Activated CD4-positive, alpha-beta memory T cell treated with anti-CD3 and anti-CD28 coated beads for 36 hours (primary cell): Measurements from ENCODE around the gene TM4SF5. TPM values are rescaled to one million over a fixed set of nuclear protein-coding genes. Genes with fewer than 3 reads are reported as not detected.
A peak's percentile ranks its signal among the peaks of the same experiment; 100 is the strongest.
"Not testable (repeated sequence)": the region's sequence is repeated elsewhere in the genome, so short reads cannot be mapped to it uniquely, and the experiment has no call there.

Experiments
- CTCF ChIA-PET: fragments of 350-600 bp; sonication (Branson Sonifier 250); formaldehyde crosslinking; loops from one replicate; lab custom pipeline; 2021; ENCODE audit warnings: antibody characterized with exemption, inconsistent platforms; lab: Charles Lee
- POLR2A ChIA-PET: fragments of 350-600 bp; sonication (Branson Sonifier 250); formaldehyde crosslinking; loops from one replicate; lab custom pipeline; 2021; ENCODE audit warnings: antibody characterized with exemption; lab: Charles Lee
- DNase-seq: peaks from one replicate; pipeline ENCODE4 v3.0.0-alpha.2; 2020
- H3K27ac Mint-ChIP-seq: one replicate; pipeline ENCODE4 v1.8.0; 2021; ENCODE audit warnings: mixed read lengths
- H3K27me3 Mint-ChIP-seq: one replicate; pipeline ENCODE4 v1.8.0; 2021; ENCODE audit warnings: mixed read lengths
- H3K36me3 Mint-ChIP-seq: one replicate; pipeline ENCODE4 v1.8.0; 2021; ENCODE audit warnings: mixed read lengths
- H3K4me1 Mint-ChIP-seq: one replicate; pipeline ENCODE4 v1.8.0; 2021; ENCODE audit warnings: low read depth, mixed read lengths
- H3K4me3 Mint-ChIP-seq: one replicate; pipeline ENCODE4 v1.8.0; 2021; ENCODE audit warnings: mild to moderate bottlenecking, mixed read lengths
- H3K9me3 Mint-ChIP-seq: one replicate; pipeline ENCODE4 v1.8.0; 2021; ENCODE audit warnings: mixed read lengths
- intact Hi-C: fragments of 100-400 bp; cut with micrococcal nuclease; formaldehyde crosslinking; loops from one replicate; pipeline ENCODE4 v1.15.1; 2023
- total RNA-seq, 2 experiments: library from RNA; stranded (reverse); gene quantifications; one replicate each; pipeline ENCODE4 v1.2.3, GENCODE V29; 2021

The TM4SF5 gene
- total RNA-seq, 2 experiments from 2014 or later: not detected

GRCh38 chr17:4815043-4815675 lies 43.5 kb downstream of the TM4SF5 start:
- no peak overlapping the region for H3K27ac Mint-ChIP-seq
- no peak for DNase-seq
- intact Hi-C loops: no loop called here
- H3K27me3 Mint-ChIP-seq: no peaks in the 10 kb centered on the region
- H3K9me3 Mint-ChIP-seq: no peaks in the 10 kb centered on the region
- H3K4me3 Mint-ChIP-seq: no peak overlapping the region
- CTCF ChIA-PET: no interaction called here
- peaks cover 3% of the 10 kb centered on the region for H3K36me3 Mint-ChIP-seq
- no peaks in the 10 kb centered on the region for H3K4me1 Mint-ChIP-seq
- POLR2A ChIA-PET: no interaction called here

GRCh38 chr17:4816826-4817225 lies 45.1 kb downstream of the TM4SF5 start:
- Mint-ChIP-seq H3K4me1 (no peaks in the 10 kb centered on the region), H3K4me3 (no peak overlapping the region), H3K27me3 (no peaks in the 10 kb centered on the region), H3K36me3 (no peaks in the 10 kb centered on the region), H3K27ac (no peak overlapping the region), H3K9me3 (no peaks in the 10 kb centered on the region)
- ChIA-PET POLR2A (no interaction called here), CTCF (no interaction called here)
- no peak for DNase-seq
- intact Hi-C loops: no loop called here

GRCh38 chr17:4818276-4818675 lies 46.6 kb downstream of the TM4SF5 start:
- Mint-ChIP-seq H3K27ac (no peak overlapping the region), H3K4me1 (no peaks in the 10 kb centered on the region), H3K4me3 (no peak overlapping the region), H3K27me3 (no peaks in the 10 kb centered on the region), H3K9me3 (no peaks in the 10 kb centered on the region), H3K36me3 (no peaks in the 10 kb centered on the region)
- POLR2A ChIA-PET: no interaction called here
- DNase-seq: no peak
- intact Hi-C loops: no loop called here
- CTCF ChIA-PET: no interaction called here

- ChIA-PET CTCF (no interaction called here), POLR2A (no interaction called here)
- Mint-ChIP-seq H3K4me3 (no peak overlapping the region), H3K4me1 (no peaks in the 10 kb centered on the region), H3K36me3 (no peaks in the 10 kb centered on the region), H3K27ac (no peak overlapping the region), H3K27me3 (no peaks in the 10 kb centered on the region), H3K9me3 (no peaks in the 10 kb centered on the region)
- intact Hi-C loops: no loop called here
- no peak for DNase-seq
Observed at GRCh38 chr17:4822835-4823234, 51.1 kb downstream of the TM4SF5 start.

GRCh38 chr17:4823373-4824089 lies 51.8 kb downstream of the TM4SF5 start:
- no peak overlapping the region for H3K4me3 Mint-ChIP-seq
- H3K36me3 Mint-ChIP-seq: no peaks in the 10 kb centered on the region
- ChIA-PET CTCF (interaction anchor here (0.7 kb wide), 1 partner anchor 34 kb away, joined by 5 read pairs; no protein-coding TSS in a partner anchor), POLR2A (no interaction called here)
- DNase-seq: no peak
- intact Hi-C loops: no loop called here
- no peaks in the 10 kb centered on the region for H3K27me3 Mint-ChIP-seq
- H3K9me3 Mint-ChIP-seq: no peaks in the 10 kb centered on the region
- no peak overlapping the region for H3K27ac Mint-ChIP-seq
- H3K4me1 Mint-ChIP-seq: no peaks in the 10 kb centered on the region

GRCh38 chr17:4827399-4827798 lies 55.7 kb downstream of the TM4SF5 start:
- Mint-ChIP-seq H3K9me3 (no peaks in the 10 kb centered on the region), H3K27me3 (no peaks in the 10 kb centered on the region), H3K27ac (no peak overlapping the region), H3K4me1 (no peaks in the 10 kb centered on the region), H3K36me3 (no peaks in the 10 kb centered on the region), H3K4me3 (no peak overlapping the region)
- intact Hi-C loops: no loop called here
- ChIA-PET CTCF (no interaction called here), POLR2A (no interaction called here)
- DNase-seq: no peak

- intact Hi-C loops: loop anchor here (1.0 to 10.0 kb wide), 4 partner anchors 36 to 123 kb away; partner anchors contain the start of genes ARRB2, MED11 and PSMB6
- H3K4me3 Mint-ChIP-seq: peak overlapping the region; percentile 87
- POLR2A ChIA-PET, H3K9me3 Mint-ChIP-seq, H3K27me3 Mint-ChIP-seq, H3K36me3 Mint-ChIP-seq, DNase-seq: not testable (repeated sequence)
- peaks cover 25% of the 10 kb centered on the region for H3K4me1 Mint-ChIP-seq
- CTCF ChIA-PET: interaction anchor here (0.6 to 2.2 kb wide), 2 partner anchors 43 to 1097 kb away, joined by 4 to 9 read pairs; no protein-coding TSS in a partner anchor
- peak overlapping the region; percentile 88 for H3K27ac Mint-ChIP-seq
Observed at GRCh38 chr17:4832829-4833177, 61.1 kb downstream of the TM4SF5 start.

Other genes starting within 250 kb of the TM4SF5 start
- 10 to 100 TPM; 66.6 to 70.8 TPM for gene MYBBP1A, start 216.5 kb upstream of the TM4SF5 start, total RNA-seq
- gene GGT6, start 211.3 kb upstream of the TM4SF5 start, total RNA-seq: not detected
- gene SMTNL2, start 187.4 kb upstream of the TM4SF5 start, total RNA-seq: not detected
- not detected for gene ALOX15, start 130.2 kb upstream of the TM4SF5 start, total RNA-seq
- 100 to 1,000 TPM in 1 of 2 experiments, 10 to 100 TPM in 1; 96.1 to 101 TPM for gene PELP1, start 67.7 kb upstream of the TM4SF5 start, total RNA-seq
- 100 to 1,000 TPM; 210 to 226 TPM for gene ARRB2, start 61.3 kb upstream of the TM4SF5 start, total RNA-seq
- gene MED11, start 40.5 kb upstream of the TM4SF5 start, total RNA-seq: 10 to 100 TPM; 20.4 to 21.8 TPM
- gene ZMYND15, start 32.1 kb upstream of the TM4SF5 start, total RNA-seq: under 1 TPM; 0.10 to 0.24 TPM
- 1 to 10 TPM; 3.1 to 3.4 TPM for gene CXCL16, start 32.0 kb upstream of the TM4SF5 start, total RNA-seq
- not detected for gene VMO1, start 14.5 kb downstream of the TM4SF5 start, total RNA-seq
- not detected for gene GLTPD2, start 17.1 kb downstream of the TM4SF5 start, total RNA-seq
- gene PSMB6, start 24.3 kb downstream of the TM4SF5 start, total RNA-seq: 100 to 1,000 TPM; 165 to 177 TPM
- gene PLD2, start 35.3 kb downstream of the TM4SF5 start, total RNA-seq: 10 to 100 TPM; 15.8 to 19.3 TPM
- gene MINK1, start 61.5 kb downstream of the TM4SF5 start, total RNA-seq: 10 to 100 TPM; 67.5 to 79.3 TPM
- gene C17orf107, start 127.7 kb downstream of the TM4SF5 start, total RNA-seq: 1 to 10 TPM; 2.3 to 2.5 TPM
- under 1 TPM; 0.45 to 0.56 TPM for gene CHRNE, start 131.2 kb downstream of the TM4SF5 start, total RNA-seq
- gene GP1BA, start 160.4 kb downstream of the TM4SF5 start, total RNA-seq: not detected
- gene SLC25A11, start 168.2 kb downstream of the TM4SF5 start, total RNA-seq: 10 to 100 TPM; 70.5 to 72.5 TPM
- gene RNF167, start 168.4 kb downstream of the TM4SF5 start, total RNA-seq: 100 to 1,000 TPM; 130 to 157 TPM
- gene PFN1, start 176.6 kb downstream of the TM4SF5 start, total RNA-seq: 1,000 to 10,000 TPM; 1,907 to 1,923 TPM
- 10 to 100 TPM; 26.5 to 26.8 TPM for gene ENO3, start 179.2 kb downstream of the TM4SF5 start, total RNA-seq
- 10 to 100 TPM; 60.6 to 65.8 TPM for gene SPAG7, start 195.9 kb downstream of the TM4SF5 start, total RNA-seq
- gene CAMTA2, start 215.8 kb downstream of the TM4SF5 start, total RNA-seq: 100 to 1,000 TPM; 101 to 109 TPM
- gene INCA1, start 225.6 kb downstream of the TM4SF5 start, total RNA-seq: under 1 TPM in 1 of 2 experiments, not detected in 1; 0.40 TPM
- 10 to 100 TPM; 43.9 to 48.8 TPM for gene KIF1C, start 226.1 kb downstream of the TM4SF5 start, total RNA-seq